KOPT-K1 (cell line): Measurements from ENCODE around the gene ASCC1.
A peak's percentile ranks its signal among the peaks of the same experiment; 100 is the strongest.

Source experiments
- H3K27ac ChIP-seq: fragments of 200-600 bp; sonication (generic); 2 replicates; pipeline ENCODE4 v1.5.1; 2016; ENCODE audit warnings: antibody characterized with exemption, mild to moderate bottlenecking, low read depth, low read length; ENCODE audit not compliant: poor library complexity, severe bottlenecking
- H3K36me3 ChIP-seq: fragments of 200-600 bp; sonication (generic); 2 replicates; pipeline ENCODE4 v1.5.1; 2017; ENCODE audit warnings: antibody characterized with exemption, mild to moderate bottlenecking, low read length, moderate library complexity; ENCODE audit not compliant: insufficient read depth
- H3K9me3 ChIP-seq: fragments of 200-600 bp; sonication (generic); 2 replicates; pipeline ENCODE4 v1.5.1; 2017; ENCODE audit warnings: antibody characterized with exemption, low read length, mild to moderate bottlenecking; ENCODE audit not compliant: insufficient read depth, poor library complexity, severe bottlenecking

The ASCC1 gene

GRCh38 chr10:72088889-72089575 lies 127.0 kb downstream of the ASCC1 start:
- Histone ChIP-seq H3K9me3 (no peaks in the 10 kb centered on the region), H3K27ac (no peak overlapping the region), H3K36me3 (no peaks in the 10 kb centered on the region)

- H3K9me3 ChIP-seq = no peaks in the 10 kb centered on the region
- no peak within 1 kb of the TSS for H3K27ac ChIP-seq
Measured at GRCh38 chr10:72087969-72088888, 127.8 kb downstream of the ASCC1 start, which contains the start of gene SPOCK2. SPOCK2 (minus strand) TSS chr10:72088551; CDS start chr10:72088328, 223 bp downstream.

GRCh38 chr10:72087392-72087968 lies 128.6 kb downstream of the ASCC1 start:
- Histone ChIP-seq H3K36me3 (no peaks in the 10 kb centered on the region), H3K27ac (no peak overlapping the region), H3K9me3 (no peaks in the 10 kb centered on the region)

More at GRCh38 chr10:72087969-72088888, 127.8 kb downstream of the ASCC1 start, which contains the start of gene SPOCK2:
- no peaks in the 10 kb centered on the region for H3K36me3 ChIP-seq

GRCh38 chr10:72086466-72087391 lies 129.3 kb downstream of the ASCC1 start:
- Histone ChIP-seq H3K9me3 (no peaks in the 10 kb centered on the region), H3K36me3 (no peaks in the 10 kb centered on the region)

GRCh38 chr10:72085864-72086465 lies 130.1 kb downstream of the ASCC1 start:
- peak overlapping the region; percentile 12 for H3K27ac ChIP-seq
- no peaks in the 10 kb centered on the region for H3K9me3 ChIP-seq
- H3K36me3 ChIP-seq = no peaks in the 10 kb centered on the region

More at GRCh38 chr10:72086466-72087391, 129.3 kb downstream of the ASCC1 start:
- H3K27ac ChIP-seq = no peak overlapping the region

- Histone ChIP-seq H3K9me3 (no peaks in the 10 kb centered on the region), H3K27ac (no peak overlapping the region), H3K36me3 (no peaks in the 10 kb centered on the region)
Measured at GRCh38 chr10:72085166-72085565, 130.9 kb downstream of the ASCC1 start.

- Histone ChIP-seq H3K27ac (peak overlapping the region; percentile 27), H3K36me3 (no peaks in the 10 kb centered on the region), H3K9me3 (no peaks in the 10 kb centered on the region)
Measured at GRCh38 chr10:72083790-72084459, 132.2 kb downstream of the ASCC1 start.

- H3K36me3 ChIP-seq = no peaks in the 10 kb centered on the region
- no peaks in the 10 kb centered on the region for H3K9me3 ChIP-seq
- peak overlapping the region; percentile 27 for H3K27ac ChIP-seq
Measured at GRCh38 chr10:72082856-72083789, 133.0 kb downstream of the ASCC1 start.

- Histone ChIP-seq H3K9me3 (no peaks in the 10 kb centered on the region), H3K27ac (peak overlapping the region; percentile 2), H3K36me3 (no peaks in the 10 kb centered on the region)
Measured at GRCh38 chr10:72081772-72082590, 134.1 kb downstream of the ASCC1 start.

- no peak overlapping the region for H3K27ac ChIP-seq
- no peaks in the 10 kb centered on the region for H3K36me3 ChIP-seq
- H3K9me3 ChIP-seq = no peaks in the 10 kb centered on the region
Measured at GRCh38 chr10:72081210-72081609, 134.9 kb downstream of the ASCC1 start.

- Histone ChIP-seq H3K36me3 (no peaks in the 10 kb centered on the region), H3K27ac (peak overlapping the region; percentile 70), H3K9me3 (no peaks in the 10 kb centered on the region)
Measured at GRCh38 chr10:72080042-72080975, 135.8 kb downstream of the ASCC1 start.
